Motor neuron (in vitro differentiated cells): ENCODE results near the gene MRPL34. TPM values are rescaled to one million over a fixed set of nuclear protein-coding genes. Genes with fewer than 3 reads are reported as not detected.
A peak's percentile ranks its signal among the peaks of the same experiment; 100 is the strongest.

Experiments
- ATAC-seq, 8 experiments: fragments of 200-7000 bp; cut with Tn5 transposase; replicated peaks in 6 of 8; 2 replicates each; pipeline ENCODE4 v1.8.0; 2021; ENCODE audit warnings: mild to moderate bottlenecking in 8 of 8, moderate library complexity in 8 of 8
- H3K27ac ChIP-seq, 2 donors: fragments of 250-450 bp; sonication (Bioruptor Pico); 2 replicates each; pipeline ENCODE4 v1.9.0; 2021; ENCODE audit warnings: antibody characterized with exemption in 2 of 2, mild to moderate bottlenecking in 2 of 2, moderate library complexity in 1 of 2
- H3K4me1 ChIP-seq, 2 donors: fragments of 250-450 bp; sonication (Bioruptor Pico); replicated peaks in 1 of 2; 2 replicates each; pipeline ENCODE4 v1.6.1; 2021; ENCODE audit warnings: antibody characterized with exemption in 2 of 2, mild to moderate bottlenecking in 2 of 2, moderate library complexity in 1 of 2
- H3K4me3 ChIP-seq, 5 donors: fragments of 250-450 bp; sonication (Bioruptor Pico); 2 replicates each; pipeline ENCODE4 v1.9.0; 2021; ENCODE audit warnings: antibody characterized with exemption in 5 of 5, mild to moderate bottlenecking in 5 of 5, moderate library complexity in 4 of 5
- WGBS, 10 experiments: fragments of 450-650 bp; shearing (Covaris generic); methylation state at CpG; one replicate each; pipeline ENCODE4 v1.0.0; 2022; 5-methylcytosine and 5-hydroxymethylcytosine counted together
- in situ Hi-C, 9 experiments: fragments of 400-800 bp; cut with MboI; loops; one replicate each; pipeline ENCODE4 v1.15.0; 2021; ENCODE audit warnings: low sequenced_read_pairs in 9 of 9, low pct_unique_long_range_greater_than_20kb in 2 of 9; ENCODE audit not compliant: unreplicated experiment in 9 of 9
- total RNA-seq, 8 experiments: library from RNA; unstranded; fragments of 300-600 nt; gene quantifications; 2 replicates each; pipeline versions ENCODE4 v1.2.3 to v1.2.4, GENCODE V29; 2022

The MRPL34 gene
- total RNA-seq, 8 experiments from 2014 or later = 31.8 to 72.9 (median 50.1) TPM

DNA sequence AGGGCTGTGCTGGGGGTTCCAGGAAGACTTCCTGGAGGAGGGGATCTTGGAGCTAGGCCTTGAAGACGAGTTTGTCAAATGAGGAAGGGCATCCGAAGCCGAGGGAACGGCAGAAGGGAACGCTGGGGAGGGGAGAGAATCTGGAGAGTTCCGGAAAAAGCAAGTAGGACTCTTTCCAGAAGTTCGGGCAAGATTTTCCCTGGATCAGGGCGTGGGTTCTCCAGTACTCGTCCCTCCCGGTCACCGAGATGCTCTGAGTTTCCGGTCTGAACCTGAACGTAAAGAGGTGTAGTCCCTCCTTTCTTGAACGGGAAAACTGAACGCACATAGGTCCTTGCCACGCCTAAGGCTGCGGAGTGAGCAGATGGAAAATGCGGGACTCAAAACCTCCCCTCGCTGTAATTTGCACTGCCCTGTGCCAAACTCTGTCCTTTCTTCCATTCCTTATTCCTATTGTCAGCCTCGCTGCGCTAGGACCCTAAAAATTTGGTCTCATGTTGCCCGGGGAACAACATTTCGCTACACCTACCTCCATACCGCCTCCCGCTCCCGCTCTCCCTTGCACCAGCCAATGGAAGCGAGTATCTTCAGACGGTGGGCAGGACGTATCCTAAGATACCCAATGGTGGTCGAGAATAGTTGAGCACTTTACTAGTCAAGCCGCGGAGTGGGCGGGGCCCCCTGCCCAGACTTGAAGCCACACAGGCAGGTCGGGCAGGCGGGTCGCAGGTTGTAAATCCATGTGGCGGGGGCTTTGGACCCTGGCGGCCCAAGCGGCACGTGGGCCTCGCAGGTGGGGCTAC lies 31.4 kb downstream of the MRPL34 start, which contains the start of gene GTPBP3:
Gene GTPBP3, plus strand, starts transcription at position 682 of the 803 bp plus-strand sequence. Its CDS starts 59 bp downstream, at position 741.
- WGBS, 10 experiments = 0 to 2% (median 0%) methylated on average over 1 to 17 of the region's 41 CpGs; no CpG with 5 or more reads in 1 of the 10 experiments
- in situ Hi-C loops = no loop called here
- Histone ChIP-seq H3K4me1 (peaks cover 7 to 12% of the 10 kb centered on the region in 2 donors), H3K27ac (peak within 1 kb of the TSS; percentile 81), H3K4me3 (peak within 1 kb of the TSS; percentile 54 to 98 (median 86))
- ATAC-seq = peak; percentile 72 to 85 (median 82)

DNA sequence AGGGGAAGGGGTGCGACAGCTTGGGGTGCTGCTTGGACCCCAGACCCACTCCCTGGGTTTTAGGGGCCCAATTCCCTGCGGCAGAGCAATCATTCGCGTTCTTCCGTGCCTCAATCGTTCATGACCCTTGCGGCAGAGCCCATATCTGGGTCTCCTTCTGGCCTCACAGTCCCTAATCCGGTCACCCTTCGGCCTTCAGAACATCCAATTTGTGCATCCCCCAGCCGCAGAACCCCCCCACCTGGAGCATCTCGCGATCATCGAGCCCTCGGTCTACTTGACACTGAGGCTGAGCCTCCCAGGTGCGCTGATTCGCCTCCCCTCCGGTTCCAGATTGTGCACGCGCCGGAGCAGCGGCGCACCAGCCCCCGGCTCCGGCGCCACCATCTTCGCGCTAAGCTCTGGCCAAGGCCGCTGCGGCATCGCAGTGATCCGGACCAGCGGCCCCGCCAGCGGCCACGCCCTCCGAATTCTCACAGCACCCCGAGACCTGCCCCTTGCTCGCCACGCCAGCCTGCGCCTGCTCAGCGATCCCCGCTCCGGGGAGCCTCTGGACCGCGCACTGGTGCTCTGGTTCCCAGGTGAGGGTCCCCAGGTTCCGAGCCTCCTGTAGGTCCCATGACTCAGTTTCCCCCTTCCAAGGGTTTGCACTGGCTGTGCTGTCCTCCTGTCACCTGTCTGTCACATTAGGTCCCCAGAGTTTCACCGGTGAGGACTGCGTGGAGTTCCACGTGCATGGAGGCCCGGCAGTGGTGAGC lies 32.2 kb downstream of the MRPL34 start:
- no peak overlapping the region for H3K27ac ChIP-seq
- peak in 1 of 8 experiments; percentile 0 for ATAC-seq
- in situ Hi-C loops = no loop called here

DNA sequence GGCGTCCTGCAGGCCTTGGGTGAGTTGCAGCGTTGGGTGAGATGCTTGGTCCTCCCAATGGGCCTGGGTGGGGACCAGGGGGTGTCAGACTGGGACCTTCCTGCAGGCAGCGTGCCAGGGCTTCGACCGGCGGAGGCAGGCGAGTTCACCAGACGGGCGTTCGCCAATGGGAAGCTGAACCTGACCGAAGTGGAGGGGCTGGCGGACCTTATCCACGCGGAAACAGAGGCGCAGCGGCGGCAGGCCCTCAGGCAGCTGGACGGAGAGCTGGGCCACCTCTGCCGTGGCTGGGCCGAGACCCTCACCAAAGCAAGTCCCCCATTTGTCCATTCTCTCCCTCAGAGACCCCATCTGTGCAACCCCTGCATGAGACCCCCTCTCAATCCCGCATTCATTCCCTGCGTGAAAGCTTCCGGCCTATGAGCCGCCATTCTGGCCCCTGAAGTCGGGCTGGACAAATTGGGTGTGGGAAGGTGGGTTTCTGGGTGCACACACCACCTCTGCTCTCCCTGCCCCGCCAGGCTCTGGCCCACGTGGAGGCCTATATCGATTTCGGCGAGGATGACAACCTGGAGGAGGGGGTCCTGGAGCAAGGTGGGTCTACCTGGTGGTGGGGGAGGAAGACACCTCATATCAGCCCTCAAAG lies 32.9 kb downstream of the MRPL34 start:
- H3K4me1 ChIP-seq = peaks cover 6 to 12% of the 10 kb centered on the region in 2 donors
- H3K4me3 ChIP-seq = peak overlapping the region; percentile 54 to 98 (median 86)
- ATAC-seq = no peak
- 85 to 100% (median 98%) methylated on average over 2 to 5 of the region's 30 CpGs; no CpG with 5 or more reads in 6 of the 10 experiments for WGBS, 10 experiments
- no peak overlapping the region for H3K27ac ChIP-seq
- in situ Hi-C loops = no loop called here

More for the DNA sequence above, 32.2 kb downstream of the MRPL34 start:
- 0 to 6% (median 3%) methylated on average over 1 to 26 of the region's 50 CpGs; no CpG with 5 or more reads in 6 of the 10 experiments for WGBS, 10 experiments
- H3K4me3 ChIP-seq = peak overlapping the region; percentile 54 to 98 (median 86)
- peaks cover 7 to 12% of the 10 kb centered on the region in 2 donors for H3K4me1 ChIP-seq

GRCh38 chr19:17339088-17339741 lies 33.5 kb downstream of the MRPL34 start:
- 80 to 100% (median 97%) methylated on average over 1 to 14 of the region's 34 CpGs; no CpG with 5 or more reads in 7 of the 10 experiments for WGBS, 10 experiments
- Histone ChIP-seq H3K4me3 (no peak overlapping the region), H3K27ac (no peak overlapping the region), H3K4me1 (peaks cover 4 to 8% of the 10 kb centered on the region in 2 donors)
- ATAC-seq = no peak
- in situ Hi-C loops = no loop called here

GRCh38 chr19:17340302-17340870 lies 34.7 kb downstream of the MRPL34 start:
- in situ Hi-C loops = no loop called here
- ATAC-seq = peak in 5 of 8 experiments; percentile 4 to 29 (median 8)
- WGBS, 10 experiments = no CpG with 5 or more reads among the region's 21 CpGs
- H3K27ac ChIP-seq = no peak overlapping the region
- H3K4me3 ChIP-seq = no peak overlapping the region
- peaks cover 4 to 8% of the 10 kb centered on the region in 2 donors for H3K4me1 ChIP-seq

GRCh38 chr19:17340871-17341357 lies 35.2 kb downstream of the MRPL34 start:
- WGBS, 10 experiments = 40% methylated on average over 1 of the region's 17 CpGs; no CpG with 5 or more reads in 9 of the 10 experiments
- peaks cover 4 to 8% of the 10 kb centered on the region in 2 donors for H3K4me1 ChIP-seq
- no peak overlapping the region for H3K4me3 ChIP-seq
- ATAC-seq = no peak
- H3K27ac ChIP-seq = no peak overlapping the region
- in situ Hi-C loops = no loop called here

DNA sequence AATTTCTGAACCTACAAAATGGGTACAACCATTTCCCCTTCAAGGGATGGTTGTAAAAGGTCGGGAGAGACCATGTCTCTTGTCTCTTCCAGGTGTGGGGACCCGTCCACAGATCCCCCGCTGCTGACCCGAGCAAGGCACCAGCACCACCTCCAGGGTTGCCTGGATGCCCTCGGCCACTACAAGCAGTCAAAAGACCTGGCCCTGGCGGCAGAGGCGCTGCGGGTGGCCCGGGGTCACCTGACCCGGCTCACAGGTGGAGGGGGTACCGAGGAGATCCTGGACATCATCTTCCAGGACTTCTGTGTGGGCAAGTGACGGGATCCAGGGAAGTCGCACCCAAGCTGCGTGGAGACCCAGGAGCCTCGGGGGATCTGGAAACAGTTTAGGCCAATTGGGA lies 35.7 kb downstream of the MRPL34 start:
- no peak overlapping the region for H3K27ac ChIP-seq
- H3K4me3 ChIP-seq = no peak overlapping the region
- 100% methylated on average over 5 of the region's 15 CpGs; no CpG with 5 or more reads in 9 of the 10 experiments for WGBS, 10 experiments
- no peak for ATAC-seq
- peaks cover 4 to 8% of the 10 kb centered on the region in 2 donors for H3K4me1 ChIP-seq
- in situ Hi-C loops = no loop called here

DNA sequence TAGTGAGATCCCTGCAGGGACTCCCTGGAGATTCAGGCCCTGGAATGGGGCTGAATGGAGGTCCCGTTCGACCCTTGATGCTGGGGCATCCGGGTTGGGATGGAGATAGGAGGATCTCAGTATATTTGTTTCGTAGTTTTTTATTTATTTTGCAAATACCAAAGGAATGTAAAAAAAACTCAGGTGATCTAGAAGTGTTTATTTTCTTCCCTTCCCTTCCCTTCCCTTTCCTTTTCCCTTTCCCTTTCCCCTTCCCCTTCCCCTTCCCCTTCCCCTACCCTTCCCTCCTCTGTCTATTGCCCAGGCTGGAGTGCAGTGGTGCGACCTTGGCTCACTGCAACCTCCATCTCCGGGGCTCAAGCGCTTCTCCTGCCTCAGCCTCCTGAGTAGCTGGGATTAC lies 36.2 kb downstream of the MRPL34 start:
- Histone ChIP-seq H3K4me1 (peaks cover 4 to 8% of the 10 kb centered on the region in 2 donors), H3K27ac (no peak overlapping the region), H3K4me3 (no peak overlapping the region)
- 100% methylated on average over 2 of the region's 7 CpGs; no CpG with 5 or more reads in 9 of the 10 experiments for WGBS, 10 experiments
- ATAC-seq = no peak
- in situ Hi-C loops = no loop called here

DNA sequence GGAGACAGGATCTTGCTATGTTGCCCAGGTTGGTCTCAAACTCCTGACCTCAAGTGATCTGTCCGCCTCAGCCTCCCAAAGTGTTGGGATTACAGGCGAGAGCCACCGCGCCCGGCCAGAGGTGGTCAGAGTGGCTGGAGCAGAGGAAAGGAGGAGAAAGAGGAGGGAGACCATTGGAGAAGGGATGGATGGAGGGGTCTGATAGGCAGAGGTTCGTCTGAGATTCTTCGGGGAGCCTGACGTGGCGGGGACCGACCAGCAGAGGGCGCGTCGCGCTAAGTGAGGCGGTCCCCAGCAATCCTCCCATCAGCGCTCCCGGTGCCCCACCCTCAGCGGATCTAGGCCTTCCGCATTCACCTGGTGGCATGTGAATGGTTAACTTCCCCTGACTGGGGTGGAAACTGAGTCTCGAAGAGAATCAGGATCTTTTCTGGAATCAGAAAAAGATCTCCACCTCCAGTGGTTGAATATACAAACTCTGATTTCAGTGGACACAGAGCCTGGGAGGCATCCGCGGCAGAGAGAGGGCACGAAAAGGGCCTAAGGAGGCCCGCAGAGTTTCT lies 40.5 kb downstream of the MRPL34 start:
- H3K27ac ChIP-seq = no peak overlapping the region
- peaks cover 3 to 4% of the 10 kb centered on the region in 2 donors for H3K4me1 ChIP-seq
- ATAC-seq = peak; percentile 62 to 94 (median 71)
- H3K4me3 ChIP-seq = no peak overlapping the region
- in situ Hi-C loops = no loop called here
- WGBS, 10 experiments = 0 to 68% (median 21%) methylated on average over 2 to 12 of the region's 24 CpGs; no CpG with 5 or more reads in 4 of the 10 experiments

DNA sequence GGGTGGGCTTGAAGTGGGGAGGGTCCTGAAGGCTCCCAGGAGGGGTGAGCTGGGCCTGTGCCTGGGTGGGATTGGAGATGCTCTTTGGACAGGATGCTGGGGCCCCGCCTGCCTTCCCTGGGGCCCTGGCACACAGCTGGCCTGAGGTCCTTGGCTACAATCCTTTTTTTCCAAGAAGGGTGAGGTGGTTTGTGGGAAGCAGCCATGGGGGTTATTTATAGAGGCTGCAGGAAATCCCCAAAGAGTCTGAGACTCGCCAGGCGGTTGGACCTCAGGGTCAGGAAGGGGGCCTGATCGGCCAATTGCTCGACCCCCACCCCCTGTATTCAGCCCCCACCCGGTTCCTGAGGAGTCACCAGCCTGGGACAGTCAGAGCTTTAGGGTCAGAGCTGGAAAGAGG lies 41.7 kb downstream of the MRPL34 start:
- H3K4me1 ChIP-seq = peaks cover 3 to 4% of the 10 kb centered on the region in 2 donors
- in situ Hi-C loops = no loop called here
- no peak overlapping the region for H3K27ac ChIP-seq
- no peak overlapping the region for H3K4me3 ChIP-seq
- ATAC-seq = peak in 2 of 8 experiments; percentile 31 to 34
- WGBS, 10 experiments = 40 to 100% methylated on average over 1 of the region's 6 CpGs; no CpG with 5 or more reads in 8 of the 10 experiments

DNA sequence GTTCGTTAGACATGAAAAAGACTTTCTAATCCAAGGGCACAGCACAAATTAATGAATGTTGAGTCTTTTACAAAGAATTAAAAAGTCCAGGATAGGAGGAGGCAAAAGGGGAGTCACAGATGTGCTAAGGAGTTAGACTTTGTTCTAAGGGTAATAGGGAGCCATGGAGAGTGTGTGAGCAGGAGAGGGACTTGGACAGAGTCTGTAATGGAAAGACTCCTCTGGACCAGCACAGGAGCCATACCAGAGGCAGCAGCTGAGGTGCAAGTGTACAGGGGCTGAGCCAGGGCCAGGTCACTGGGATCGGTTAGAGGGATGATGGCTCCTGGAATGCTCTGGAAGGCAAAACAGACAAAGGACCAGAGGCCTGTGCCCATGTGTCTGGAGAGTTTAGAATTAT lies 42.2 kb downstream of the MRPL34 start:
- ATAC-seq = no peak
- in situ Hi-C loops = no loop called here
- H3K4me3 ChIP-seq = no peak overlapping the region
- 17 to 100% (median 69%) methylated on average over 1 to 2 of the region's 2 CpGs; no CpG with 5 or more reads in 4 of the 10 experiments for WGBS, 10 experiments
- no peak overlapping the region for H3K27ac ChIP-seq
- H3K4me1 ChIP-seq = peaks cover 3 to 4% of the 10 kb centered on the region in 2 donors
